Vagina (tissue), 2 donors: ENCODE measurements around the gene MRPL10.

ENCODE experiments used
- CTCF ChIP-seq, 3 experiments: fragments of 450-650 bp in 2 of 3; fragments of 200-600 bp in 1 of 3; sonication (generic) in 1 of 3; IDR thresholded peaks; one replicate each; pipeline ENCODE4 v1.5.1; 2017 to 2019; ENCODE audit warnings: antibody characterized with exemption in 3 of 3, mild to moderate bottlenecking in 2 of 3, moderate library complexity in 2 of 3
- POLR2A ChIP-seq, 2 donors: fragments of 450-650 bp; IDR thresholded peaks; one replicate each; pipeline ENCODE4 v1.6.1; 2017; ENCODE audit warnings: antibody characterized with exemption in 2 of 2, mild to moderate bottlenecking in 2 of 2, moderate library complexity in 2 of 2
- POLR2AphosphoS5 ChIP-seq, 2 donors: sonication (generic); formaldehyde crosslinking; IDR thresholded peaks; one replicate each; pipeline ENCODE4 v1.9.0; 2017; ENCODE audit warnings: antibody characterized with exemption in 2 of 2, mild to moderate bottlenecking in 2 of 2, low read depth in 1 of 2; ENCODE audit not compliant: insufficient read depth in 1 of 2

- TF ChIP-seq POLR2A (IDR thresholded peaks at IDR 0.05) (no peak), POLR2AphosphoS5 (IDR thresholded peaks at IDR 0.05; ENCODE audit: insufficient read depth in 1 of 2, low read depth in 1 of 2) (no peak), CTCF (IDR thresholded peaks at IDR 0.05) (peak in 1 of 3 experiments; percentile 63)
Observed at GRCh38 chr17:47776330-47777197, 54.8 kb downstream of the MRPL10 start.
